ENCODE measurements around the gene ZNF490.

- TF ChIP-seq CTCF (IDR thresholded peaks at IDR 0.05; ENCODE audit: low read depth, low read length, poor library complexity, severe bottlenecking), result no peak
- no peak for TF ChIP-seq EZH2phosphoT487 (IDR thresholded peaks at IDR 0.05; ENCODE audit: borderline replicate concordance, low read length)
Measured at GRCh38 chr19:12636631-12637030, 26.0 kb upstream of the ZNF490 start.

All from DOHH2 (cell line).